GM12878 (cell line): ENCODE results near the gene ARAF. TPM values are rescaled to one million over a fixed set of nuclear protein-coding genes. Genes with fewer than 3 reads are reported as not detected.

Source experiments
- ATAC-seq: fragments of 200-7000 bp; cut with Tn5 transposase; 3 replicates; pipeline ENCODE4 v1.9.1; 2020; ENCODE audit warnings: mild to moderate bottlenecking, moderate library complexity
- BruUV-seq: library from RNA; stranded (reverse); fragments of 400-500 nt; replicated peaks from 2 replicates; lab custom pipeline; 2021; lab: Mats Ljungman, UMichigan
- CTCF ChIA-PET: fragments of 300-600 bp; sonication (Branson Sonifier 250); formaldehyde crosslinking; extraction: SDS; loops from one replicate; lab custom pipeline; 2021; ENCODE audit warnings: inconsistent platforms; lab: Yijun Ruan, JAX
- POLR2A ChIA-PET: fragments of 350-600 bp; formaldehyde crosslinking; extraction: SDS; loops from one replicate; lab custom pipeline; 2021; ENCODE audit warnings: inconsistent platforms; lab: Charles Lee
- RAD21 ChIA-PET: fragments of 300-600 bp; sonication (Branson Sonifier 250); formaldehyde crosslinking; loops from one replicate; lab custom pipeline; 2023; ENCODE audit warnings: antibody characterized with exemption; ENCODE audit not compliant: unreplicated experiment; lab: Charles Lee
- SMC1A ChIA-PET: fragments of 300-600 bp; sonication (Branson Sonifier 250); formaldehyde crosslinking; loops from one replicate; lab custom pipeline; 2023; ENCODE audit not compliant: unreplicated experiment, uncharacterized antibody; lab: Charles Lee
- DNase-seq: peaks from one replicate; pipeline ENCODE4 v3.0.0-alpha.2; 2011; ENCODE audit warnings: low read depth, low spot score
- FAIRE-seq: peaks from 3 replicates; lab custom pipeline; 2011; peaks lifted over from hg19 to GRCh38; lab: Jason Lieb, UNC
- H2AFZ ChIP-seq: 2 replicates; pipeline ENCODE4 v1.6.0; 2011; ENCODE audit warnings: low read depth, low read length, control low read depth; ENCODE audit not compliant: control insufficient read depth
- H3K27ac ChIP-seq: 2 replicates; pipeline ENCODE4 v1.5.1; 2011; ENCODE audit warnings: control low read depth; ENCODE audit not compliant: control insufficient read depth, insufficient read depth
- H3K27me3 ChIP-seq, 2 experiments: replicated peaks in 1 of 2; 2 replicates each; pipeline versions ENCODE4 v1.6.0 to v1.6.1; 2011; ENCODE audit warnings: low read length in 1 of 2; ENCODE audit not compliant: control insufficient read depth in 2 of 2, insufficient read depth in 2 of 2
- H3K36me3 ChIP-seq, 2 experiments: 2 replicates each; pipeline ENCODE4 v1.5.1; 2011; ENCODE audit warnings: low read length in 1 of 2; ENCODE audit not compliant: control insufficient read depth in 2 of 2, insufficient read depth in 2 of 2
- H3K4me1 ChIP-seq: 2 replicates; pipeline ENCODE4 v1.6.1; 2011; ENCODE audit warnings: mild to moderate bottlenecking, low read length, moderate library complexity, mixed read lengths; ENCODE audit not compliant: control insufficient read depth, insufficient read depth
- H3K4me2 ChIP-seq: 2 replicates; pipeline ENCODE4 v1.6.0; 2011; ENCODE audit warnings: control low read depth; ENCODE audit not compliant: control insufficient read depth, insufficient read depth
- H3K4me3 ChIP-seq: fragments of 200-600 bp; sonication (generic); 2 replicates; pipeline ENCODE4 v1.5.1; 2016
- H3K79me2 ChIP-seq: 2 replicates; pipeline ENCODE4 v1.6.0; 2011; ENCODE audit warnings: low read length; ENCODE audit not compliant: control insufficient read depth, insufficient read depth
- H3K9ac ChIP-seq: 2 replicates; pipeline ENCODE4 v1.8.0; 2011; ENCODE audit warnings: low read length, control low read depth, mixed read lengths; ENCODE audit not compliant: control insufficient read depth, insufficient read depth
- H3K9me3 ChIP-seq: replicated peaks from 3 replicates; pipeline ENCODE4 v1.5.1; 2011; ENCODE audit warnings: mild to moderate bottlenecking, low read length; ENCODE audit not compliant: control insufficient read depth, insufficient read depth
- H4K20me1 ChIP-seq: 2 replicates; pipeline ENCODE4 v1.6.0; 2011; ENCODE audit not compliant: control insufficient read depth, insufficient read depth
- CBX3 ChIP-seq: fragments of 200-600 bp; sonication (generic); IDR thresholded peaks from 2 replicates; pipeline ENCODE4 v1.6.1; 2016; ENCODE audit warnings: low read depth, borderline replicate concordance
- CBX5 ChIP-seq: sonication (generic); IDR thresholded peaks from 2 replicates; pipeline ENCODE4 v1.6.1; 2016; ENCODE audit warnings: low read depth, moderate library complexity, mild to moderate bottlenecking, inconsistent platforms
- KDM1A ChIP-seq: fragments of 200-600 bp; sonication (generic); IDR thresholded peaks from 2 replicates; pipeline ENCODE4 v1.6.1; 2016; ENCODE audit warnings: borderline replicate concordance
- KLF5 ChIP-seq: fragments of 450-650 bp; IDR thresholded peaks from 2 replicates; pipeline ENCODE4 v1.6.1; 2014; ENCODE audit warnings: mild to moderate bottlenecking; ENCODE audit not compliant: partially characterized antibody
- RAD51 ChIP-seq: fragments of 450-650 bp; IDR thresholded peaks from 2 replicates; pipeline ENCODE4 v1.6.1; 2016; ENCODE audit warnings: moderate library complexity, mild to moderate bottlenecking, inconsistent platforms
- SP1 ChIP-seq: IDR thresholded peaks from one replicate; pipeline ENCODE4 v1.6.1; 2011; ENCODE audit warnings: low read depth, low read length
- SREBF1 ChIP-seq: IDR thresholded peaks from 2 replicates; pipeline ENCODE4 v1.6.1; 2012; ENCODE audit warnings: mild to moderate bottlenecking, low read length
- SREBF2 ChIP-seq: IDR thresholded peaks from 2 replicates; pipeline ENCODE4 v1.6.1; 2012; ENCODE audit warnings: mild to moderate bottlenecking, low read length
- SRF ChIP-seq, 2 experiments: IDR thresholded peaks; 2 replicates each; pipeline ENCODE4 v1.6.1; 2011; ENCODE audit warnings: low read depth in 2 of 2, low read length in 2 of 2, mild to moderate bottlenecking in 1 of 2, moderate library complexity in 1 of 2
- WGBS: methylation state at CpG from one replicate; pipeline ENCODE4 v1.1.6; 2016; ENCODE audit warnings: low lambda C conversion rate; ENCODE audit not compliant: insufficient replicate concordance, insufficient coverage; ENCODE audit errors: missing lambda C conversion rate; 5-methylcytosine and 5-hydroxymethylcytosine counted together
- in situ Hi-C: fragments of 300-500 bp; cut with MboI; formaldehyde crosslinking; loops from 9 replicates; pipeline ENCODE4 v1.14.3; 2018; ENCODE audit warnings: mixed read lengths
- intact Hi-C: fragments of 100-400 bp; cut with micrococcal nuclease; formaldehyde crosslinking; loops from one replicate; pipeline ENCODE4 v1.14.2; 2022; ENCODE audit not compliant: unreplicated experiment
- polyA plus RNA-seq, 11 experiments: library from polyadenylated mRNA; depleted of rRNA in 4 of 11; unstranded in 6 of 11; stranded (reverse) in 5 of 11; fragments of >200 nt; fragmentation: Nextera tagmentation in 4 of 11; fragmentation: Illumina TruSeq in 1 of 11; extraction: Ambion mirVana in 4 of 11; extraction: Trizol in 1 of 11; gene quantifications; 1 replicate in 1 of 11; 2 replicates in 10 of 11; pipeline versions ENCODE4 v1.2.1 to v1.2.3, GENCODE V29; 2011 to 2016; ENCODE audit warnings: inconsistent platforms in 2 of 11, missing spikeins in 2 of 11, low read depth in 1 of 11
- total RNA-seq, 4 experiments: library from RNA; depleted of rRNA in 3 of 4; stranded (reverse); fragments of >200 nt in 3 of 4; fragmentation: Illumina TruSeq in 1 of 4; extraction: Trizol in 1 of 4; gene quantifications; 2 replicates each; pipeline versions ENCODE4 v1.2.1 to v1.2.3, GENCODE V29; 2013 to 2021
- TF ChIP-seq, protein P1 (sequence below): IDR thresholded peaks from 2 replicates; pipeline ENCODE4 v1.6.1; 2012; ENCODE audit warnings: mild to moderate bottlenecking, low read depth, low read length
- TF ChIP-seq, protein P2 (sequence below): fragments of 450-650 bp; IDR thresholded peaks from 2 replicates; pipeline ENCODE4 v1.6.1; 2017; ENCODE audit warnings: mild to moderate bottlenecking
- TF ChIP-seq, protein P3 (sequence below): fragments of 450-650 bp; IDR thresholded peaks from 2 replicates; pipeline ENCODE4 v1.6.1; 2018; ENCODE audit warnings: mild to moderate bottlenecking, low read depth, moderate library complexity; ENCODE audit not compliant: partially characterized antibody
- TF ChIP-seq, protein P4 (sequence below): fragments of 450-650 bp; IDR thresholded peaks from 2 replicates; pipeline ENCODE4 v1.6.1; 2016; ENCODE audit warnings: mild to moderate bottlenecking

The ARAF gene
- total and polyA plus RNA-seq, 10 of the 15 experiments (the other 5 are each of a cell fraction or from before 2014, with no cell fraction given), result 5.0 to 79.2 (median 39.1) TPM

DNA sequence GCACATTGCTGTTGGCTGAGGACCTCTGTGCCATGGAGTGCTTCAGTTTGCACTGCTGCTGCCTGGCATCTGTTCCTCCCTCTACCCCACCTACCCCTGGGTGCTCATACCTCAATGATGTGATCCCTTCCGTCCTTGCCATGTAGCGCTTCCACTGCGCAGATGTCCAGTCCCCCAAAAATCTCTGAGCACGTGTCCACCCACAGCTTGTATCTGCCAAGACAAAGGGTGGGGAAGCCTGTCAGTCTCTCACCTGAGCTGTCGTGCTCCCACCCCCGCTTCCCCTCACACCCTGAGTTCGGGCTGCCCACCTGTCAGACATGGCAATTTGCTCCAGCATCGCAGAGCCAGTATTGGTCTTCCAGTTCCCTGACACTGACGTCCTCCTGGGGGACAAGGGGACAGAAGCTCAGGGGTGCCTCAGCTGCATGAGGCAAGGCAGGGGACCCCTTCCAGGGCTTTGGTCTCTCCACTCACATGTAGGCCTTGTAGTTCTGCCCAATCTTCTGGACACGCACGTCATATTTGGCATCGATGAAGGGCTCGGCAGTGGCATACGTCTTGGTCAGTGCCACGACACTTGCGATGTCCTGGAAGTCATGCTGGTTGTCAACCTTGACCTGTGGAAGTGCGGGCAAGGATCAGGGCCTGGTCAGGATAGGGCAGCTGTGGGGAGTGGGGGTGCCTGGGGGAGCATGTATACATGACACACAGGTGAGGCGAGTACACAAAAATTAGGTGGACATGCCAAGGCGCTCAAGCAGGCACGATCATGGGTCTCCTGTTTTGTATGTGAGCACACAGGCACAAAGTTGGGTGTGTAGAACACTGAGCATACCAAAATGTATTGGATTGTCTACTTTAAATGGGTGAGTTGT lies 15.3 kb downstream of the ARAF start:
- ChIA-PET SMC1A (no interaction called here), POLR2A (interaction anchor here (0.5 kb wide), 1 partner anchor 17 kb away, joined by 3 read pairs; no protein-coding TSS in a partner anchor), CTCF (no interaction called here), RAD21 (no interaction called here)
- H3K9ac ChIP-seq, result no peak overlapping the region
- in situ Hi-C loops, result no loop called here
- DNase-seq, result no peak
- no peaks in the 10 kb centered on the region for H3K79me2 ChIP-seq
- H3K36me3 ChIP-seq, result peaks cover 0 to under 1% of the 10 kb centered on the region in 2 experiments; a peak in 1 of 4 replicates
- no peak for ATAC-seq
- no peaks in the 10 kb centered on the region for H3K27me3 ChIP-seq
- H2AFZ ChIP-seq, result no peak overlapping the region
- H3K4me3 ChIP-seq, result no peak overlapping the region
- no TSS peak for BruUV-seq
- WGBS, result 76% methylated on average over 20 of the region's 20 CpGs
- intact Hi-C loops, result no loop called here
- FAIRE-seq, result no peak
- H3K4me2 ChIP-seq, result no peak overlapping the region
- H4K20me1 ChIP-seq, result no peaks in the 10 kb centered on the region
- H3K27ac ChIP-seq, result no peak overlapping the region
- peaks cover 8% of the 10 kb centered on the region for H3K4me1 ChIP-seq
- H3K9me3 ChIP-seq, result no peaks in the 10 kb centered on the region; the same call in 2 of the 3 replicates
- TF ChIP-seq, protein P1, sequence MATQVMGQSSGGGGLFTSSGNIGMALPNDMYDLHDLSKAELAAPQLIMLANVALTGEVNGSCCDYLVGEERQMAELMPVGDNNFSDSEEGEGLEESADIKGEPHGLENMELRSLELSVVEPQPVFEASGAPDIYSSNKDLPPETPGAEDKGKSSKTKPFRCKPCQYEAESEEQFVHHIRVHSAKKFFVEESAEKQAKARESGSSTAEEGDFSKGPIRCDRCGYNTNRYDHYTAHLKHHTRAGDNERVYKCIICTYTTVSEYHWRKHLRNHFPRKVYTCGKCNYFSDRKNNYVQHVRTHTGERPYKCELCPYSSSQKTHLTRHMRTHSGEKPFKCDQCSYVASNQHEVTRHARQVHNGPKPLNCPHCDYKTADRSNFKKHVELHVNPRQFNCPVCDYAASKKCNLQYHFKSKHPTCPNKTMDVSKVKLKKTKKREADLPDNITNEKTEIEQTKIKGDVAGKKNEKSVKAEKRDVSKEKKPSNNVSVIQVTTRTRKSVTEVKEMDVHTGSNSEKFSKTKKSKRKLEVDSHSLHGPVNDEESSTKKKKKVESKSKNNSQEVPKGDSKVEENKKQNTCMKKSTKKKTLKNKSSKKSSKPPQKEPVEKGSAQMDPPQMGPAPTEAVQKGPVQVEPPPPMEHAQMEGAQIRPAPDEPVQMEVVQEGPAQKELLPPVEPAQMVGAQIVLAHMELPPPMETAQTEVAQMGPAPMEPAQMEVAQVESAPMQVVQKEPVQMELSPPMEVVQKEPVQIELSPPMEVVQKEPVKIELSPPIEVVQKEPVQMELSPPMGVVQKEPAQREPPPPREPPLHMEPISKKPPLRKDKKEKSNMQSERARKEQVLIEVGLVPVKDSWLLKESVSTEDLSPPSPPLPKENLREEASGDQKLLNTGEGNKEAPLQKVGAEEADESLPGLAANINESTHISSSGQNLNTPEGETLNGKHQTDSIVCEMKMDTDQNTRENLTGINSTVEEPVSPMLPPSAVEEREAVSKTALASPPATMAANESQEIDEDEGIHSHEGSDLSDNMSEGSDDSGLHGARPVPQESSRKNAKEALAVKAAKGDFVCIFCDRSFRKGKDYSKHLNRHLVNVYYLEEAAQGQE, result no peak
- TF ChIP-seq KDM1A (no peak), SRF (IDR thresholded peaks at IDR 0.05; ENCODE audit: low read depth in 2 of 2, low read length in 2 of 2) (no peak), CBX3 (no peak), SREBF2 (no peak), KLF5 (no peak), SP1 (no peak), RAD51 (no peak), CBX5 (no peak), SREBF1 (no peak)
- TF ChIP-seq, protein P2, sequence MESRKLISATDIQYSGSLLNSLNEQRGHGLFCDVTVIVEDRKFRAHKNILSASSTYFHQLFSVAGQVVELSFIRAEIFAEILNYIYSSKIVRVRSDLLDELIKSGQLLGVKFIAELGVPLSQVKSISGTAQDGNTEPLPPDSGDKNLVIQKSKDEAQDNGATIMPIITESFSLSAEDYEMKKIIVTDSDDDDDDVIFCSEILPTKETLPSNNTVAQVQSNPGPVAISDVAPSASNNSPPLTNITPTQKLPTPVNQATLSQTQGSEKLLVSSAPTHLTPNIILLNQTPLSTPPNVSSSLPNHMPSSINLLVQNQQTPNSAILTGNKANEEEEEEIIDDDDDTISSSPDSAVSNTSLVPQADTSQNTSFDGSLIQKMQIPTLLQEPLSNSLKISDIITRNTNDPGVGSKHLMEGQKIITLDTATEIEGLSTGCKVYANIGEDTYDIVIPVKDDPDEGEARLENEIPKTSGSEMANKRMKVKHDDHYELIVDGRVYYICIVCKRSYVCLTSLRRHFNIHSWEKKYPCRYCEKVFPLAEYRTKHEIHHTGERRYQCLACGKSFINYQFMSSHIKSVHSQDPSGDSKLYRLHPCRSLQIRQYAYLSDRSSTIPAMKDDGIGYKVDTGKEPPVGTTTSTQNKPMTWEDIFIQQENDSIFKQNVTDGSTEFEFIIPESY, result no peak
- TF ChIP-seq, protein P3, sequence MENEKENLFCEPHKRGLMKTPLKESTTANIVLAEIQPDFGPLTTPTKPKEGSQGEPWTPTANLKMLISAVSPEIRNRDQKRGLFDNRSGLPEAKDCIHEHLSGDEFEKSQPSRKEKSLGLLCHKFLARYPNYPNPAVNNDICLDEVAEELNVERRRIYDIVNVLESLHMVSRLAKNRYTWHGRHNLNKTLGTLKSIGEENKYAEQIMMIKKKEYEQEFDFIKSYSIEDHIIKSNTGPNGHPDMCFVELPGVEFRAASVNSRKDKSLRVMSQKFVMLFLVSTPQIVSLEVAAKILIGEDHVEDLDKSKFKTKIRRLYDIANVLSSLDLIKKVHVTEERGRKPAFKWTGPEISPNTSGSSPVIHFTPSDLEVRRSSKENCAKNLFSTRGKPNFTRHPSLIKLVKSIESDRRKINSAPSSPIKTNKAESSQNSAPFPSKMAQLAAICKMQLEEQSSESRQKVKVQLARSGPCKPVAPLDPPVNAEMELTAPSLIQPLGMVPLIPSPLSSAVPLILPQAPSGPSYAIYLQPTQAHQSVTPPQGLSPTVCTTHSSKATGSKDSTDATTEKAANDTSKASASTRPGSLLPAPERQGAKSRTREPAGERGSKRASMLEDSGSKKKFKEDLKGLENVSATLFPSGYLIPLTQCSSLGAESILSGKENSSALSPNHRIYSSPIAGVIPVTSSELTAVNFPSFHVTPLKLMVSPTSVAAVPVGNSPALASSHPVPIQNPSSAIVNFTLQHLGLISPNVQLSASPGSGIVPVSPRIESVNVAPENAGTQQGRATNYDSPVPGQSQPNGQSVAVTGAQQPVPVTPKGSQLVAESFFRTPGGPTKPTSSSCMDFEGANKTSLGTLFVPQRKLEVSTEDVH, result no peak
- TF ChIP-seq, protein P4, sequence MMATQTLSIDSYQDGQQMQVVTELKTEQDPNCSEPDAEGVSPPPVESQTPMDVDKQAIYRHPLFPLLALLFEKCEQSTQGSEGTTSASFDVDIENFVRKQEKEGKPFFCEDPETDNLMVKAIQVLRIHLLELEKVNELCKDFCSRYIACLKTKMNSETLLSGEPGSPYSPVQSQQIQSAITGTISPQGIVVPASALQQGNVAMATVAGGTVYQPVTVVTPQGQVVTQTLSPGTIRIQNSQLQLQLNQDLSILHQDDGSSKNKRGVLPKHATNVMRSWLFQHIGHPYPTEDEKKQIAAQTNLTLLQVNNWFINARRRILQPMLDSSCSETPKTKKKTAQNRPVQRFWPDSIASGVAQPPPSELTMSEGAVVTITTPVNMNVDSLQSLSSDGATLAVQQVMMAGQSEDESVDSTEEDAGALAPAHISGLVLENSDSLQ, result no peak
